Lung (tissue), 12 donors: ENCODE data around the gene STXBP5. TPM values are rescaled to one million over a fixed set of nuclear protein-coding genes. Genes with fewer than 3 reads are reported as not detected.

Source experiments
- ATAC-seq: fragments of 200-7000 bp; cut with Tn5 transposase; one replicate; pipeline ENCODE4 v1.9.1; 2020; ENCODE audit warnings: moderate number of reproducible peaks; ENCODE audit not compliant: insufficient read depth, low FRiP score
- DNase-seq, 3 donors: peaks; one replicate each; pipeline ENCODE4 v3.0.0-alpha.2; 2013 to 2017
- H3K27ac ChIP-seq, 2 donors: one replicate each; pipeline ENCODE4 v1.5.1; 2013; ENCODE audit warnings: mild to moderate bottlenecking in 2 of 2, moderate library complexity in 2 of 2, control low read depth in 1 of 2, inconsistent platforms in 1 of 2, low read depth in 1 of 2, low read length in 1 of 2
- H3K27me3 ChIP-seq, 3 donors: one replicate each; pipeline ENCODE4 v1.5.1; 2013; ENCODE audit warnings: low read length in 2 of 3; ENCODE audit not compliant: control insufficient read depth in 3 of 3, insufficient read depth in 3 of 3
- H3K36me3 ChIP-seq, 4 donors: one replicate each; pipeline ENCODE4 v1.5.1; 2013; ENCODE audit warnings: low read length in 4 of 4, mild to moderate bottlenecking in 1 of 4, moderate library complexity in 1 of 4; ENCODE audit not compliant: control insufficient read depth in 4 of 4, insufficient read depth in 4 of 4
- H3K4me1 ChIP-seq, 5 donors: one replicate each; pipeline ENCODE4 v1.5.1; 2013; ENCODE audit warnings: low read length in 5 of 5, mild to moderate bottlenecking in 2 of 5, moderate library complexity in 1 of 5; ENCODE audit not compliant: control insufficient read depth in 5 of 5, insufficient read depth in 5 of 5
- H3K4me3 ChIP-seq: one replicate; pipeline ENCODE4 v1.5.1; 2013; ENCODE audit warnings: mild to moderate bottlenecking, control low read depth, moderate library complexity
- H3K9ac ChIP-seq, 2 donors: one replicate each; pipeline ENCODE4 v1.5.1; 2013; ENCODE audit warnings: low read length in 2 of 2, control low read depth in 1 of 2; ENCODE audit not compliant: insufficient read depth in 1 of 2
- H3K9me3 ChIP-seq, 4 donors: one replicate each; pipeline ENCODE4 v1.5.1; 2013; ENCODE audit warnings: low read length in 3 of 4, mild to moderate bottlenecking in 1 of 4, moderate library complexity in 1 of 4; ENCODE audit not compliant: control insufficient read depth in 4 of 4, insufficient read depth in 3 of 4
- CTCF ChIP-seq: IDR thresholded peaks from 2 replicates; pipeline ENCODE4 v1.5.1; 2012; ENCODE audit warnings: mild to moderate bottlenecking; ENCODE audit errors: control extremely low read depth, extremely low read depth
- WGBS, 2 donors: extraction: QIAGEN DNeasy Blood & Tissue Kit; methylation state at CpG; one replicate each; pipeline ENCODE4 v1.1.7; 2013; 5-methylcytosine and 5-hydroxymethylcytosine counted together
- polyA plus RNA-seq, 2 donors: library from polyadenylated mRNA; stranded (reverse); fragments of 200-250 nt; gene quantifications; one replicate each; pipeline ENCODE4 v1.2.1, GENCODE V29; 2013
- total RNA-seq, 2 donors: library from RNA; depleted of rRNA in 1 of 2; stranded (reverse); fragments of >200 nt in 1 of 2; gene quantifications; one replicate each; pipeline ENCODE4 v1.2.1, GENCODE V29; 2014 to 2021
- donor health status: control.
- donor health status: control.
- donor health status: Bipolar disorder and iron deficiency.
- donor health status: healthy.
- donor health status: DM: yes; HTN: yes; CAD: no.

Gene STXBP5
- total and polyA plus RNA-seq, 4 donors: 6.2 to 29.0 (median 12.9) TPM

- 85 to 93% methylated on average over 3 of the region's 3 CpGs for WGBS, 2 donors
- Histone ChIP-seq H3K27me3 (no peaks in the 10 kb centered on the region), H3K9ac (no peak overlapping the region), H3K4me1 (no peaks in the 10 kb centered on the region), H3K4me3 (no peak overlapping the region), H3K9me3 (no peaks in the 10 kb centered on the region), H3K27ac (no peak overlapping the region), H3K36me3 (peaks cover 0 to 5% (median 0%) of the 10 kb centered on the region in 4 donors)
- no peak for ATAC-seq
- no peak for TF ChIP-seq CTCF
- DNase-seq: no peak
These were observed 33.9 kb downstream of the STXBP5 start for GRCh38 chr6:147238164-147238563.

GRCh38 chr6:147238906-147239305 lies 34.7 kb downstream of the STXBP5 start:
- Histone ChIP-seq H3K27me3 (no peaks in the 10 kb centered on the region), H3K27ac (no peak overlapping the region), H3K4me1 (no peaks in the 10 kb centered on the region), H3K4me3 (no peak overlapping the region), H3K9me3 (no peaks in the 10 kb centered on the region), H3K36me3 (peaks cover 0 to 5% (median 0%) of the 10 kb centered on the region in 4 donors), H3K9ac (no peak overlapping the region)
- ATAC-seq: no peak
- no peak for TF ChIP-seq CTCF
- no peak for DNase-seq
- 96% methylated on average over 5 of the region's 5 CpGs for WGBS, 2 donors

GRCh38 chr6:147244832-147245231 lies 40.6 kb downstream of the STXBP5 start:
- Histone ChIP-seq H3K27ac (no peak overlapping the region), H3K4me1 (no peaks in the 10 kb centered on the region), H3K9ac (no peak overlapping the region), H3K9me3 (no peaks in the 10 kb centered on the region), H3K36me3 (peaks cover 0 to 8% (median 4%) of the 10 kb centered on the region in 4 donors), H3K4me3 (no peak overlapping the region), H3K27me3 (no peaks in the 10 kb centered on the region)
- TF ChIP-seq CTCF: no peak
- ATAC-seq (no peak), DNase-seq (peak in 2 of 3 donors; percentile 26 to 29)
- WGBS, 2 donors: 61 to 88% methylated on average over 4 of the region's 4 CpGs

GRCh38 chr6:147245693-147246092 lies 41.5 kb downstream of the STXBP5 start:
- WGBS, 2 donors: 95 to 98% methylated on average over 2 of the region's 2 CpGs
- H3K9ac ChIP-seq: no peak overlapping the region
- TF ChIP-seq CTCF: no peak
- H3K36me3 ChIP-seq: peaks cover 0 to 8% (median 4%) of the 10 kb centered on the region in 4 donors
- ATAC-seq: no peak
- H3K4me1 ChIP-seq: no peaks in the 10 kb centered on the region
- H3K27ac ChIP-seq: no peak overlapping the region
- H3K27me3 ChIP-seq: no peaks in the 10 kb centered on the region
- no peak overlapping the region for H3K4me3 ChIP-seq
- no peaks in the 10 kb centered on the region for H3K9me3 ChIP-seq
- no peak for DNase-seq
